Activated CD8-positive, alpha-beta T cell treated with anti-CD3 and anti-CD28 coated beads for 36 hours (primary cell): ENCODE data around the gene AVL9. TPM values are rescaled to one million over a fixed set of nuclear protein-coding genes. Genes with fewer than 3 reads are reported as not detected.
A peak's percentile ranks its signal among the peaks of the same experiment; 100 is the strongest.
"Not testable (repeated sequence)": the region's sequence is repeated elsewhere in the genome, so short reads cannot be mapped to it uniquely, and the experiment has no call there.

Experiments used
- ATAC-seq: fragments of 200-7000 bp; cut with Tn5 transposase; one replicate; pipeline ENCODE4 v1.10.0; 2021; ENCODE audit warnings: mild to moderate bottlenecking, moderate library complexity
- CTCF ChIA-PET: fragments of 350-600 bp; sonication (Branson Sonifier 250); formaldehyde crosslinking; loops from one replicate; lab custom pipeline; 2021; ENCODE audit warnings: antibody characterized with exemption; lab: Charles Lee
- POLR2A ChIA-PET: fragments of 350-600 bp; sonication (Branson Sonifier 250); formaldehyde crosslinking; loops from one replicate; lab custom pipeline; 2021; ENCODE audit warnings: antibody characterized with exemption; lab: Charles Lee
- DNase-seq: peaks from one replicate; pipeline ENCODE4 v3.0.0-alpha.2; 2020
- H3K27ac Mint-ChIP-seq: one replicate; pipeline ENCODE4 v1.8.0; 2021; ENCODE audit warnings: mild to moderate bottlenecking, mixed read lengths
- H3K27me3 Mint-ChIP-seq: one replicate; pipeline ENCODE4 v1.8.0; 2021; ENCODE audit warnings: mixed read lengths
- H3K36me3 Mint-ChIP-seq: one replicate; pipeline ENCODE4 v1.8.0; 2021; ENCODE audit warnings: low read depth, mixed read lengths
- H3K4me1 Mint-ChIP-seq: one replicate; pipeline ENCODE4 v1.8.0; 2021; ENCODE audit warnings: low read depth, mixed read lengths
- H3K4me3 Mint-ChIP-seq: one replicate; pipeline ENCODE4 v1.8.0; 2021; ENCODE audit warnings: mild to moderate bottlenecking, moderate library complexity, mixed read lengths
- H3K9me3 Mint-ChIP-seq: one replicate; pipeline ENCODE4 v1.8.0; 2021; ENCODE audit warnings: mixed read lengths
- intact Hi-C: fragments of 100-400 bp; cut with micrococcal nuclease; formaldehyde crosslinking; loops from one replicate; pipeline ENCODE4 v1.10.0; 2022
- total RNA-seq, 2 experiments: library from RNA; stranded (reverse); gene quantifications; one replicate each; pipeline ENCODE4 v1.2.3, GENCODE V29; 2021

The AVL9 gene
- total RNA-seq, 2 experiments from 2014 or later = 54.0 to 63.5 TPM

GRCh38 chr7:32636725-32637462 lies 141.6 kb downstream of the AVL9 start:
- peaks cover 12% of the 10 kb centered on the region for H3K4me1 Mint-ChIP-seq
- H3K27me3 Mint-ChIP-seq, H3K36me3 Mint-ChIP-seq, H3K27ac Mint-ChIP-seq, intact Hi-C loops, H3K9me3 Mint-ChIP-seq, ATAC-seq, POLR2A ChIA-PET, H3K4me3 Mint-ChIP-seq: not testable (repeated sequence)
- DNase-seq = peak; percentile 4
- CTCF ChIA-PET = interaction anchor here (0.8 to 1.4 kb wide), 3 partner anchors 18 to 472 kb away, joined by 3 read pairs; partner anchors contain the start of genes LSM5 and RP9

GRCh38 chr7:32637611-32638010 lies 142.3 kb downstream of the AVL9 start:
- H3K36me3 Mint-ChIP-seq, H3K4me3 Mint-ChIP-seq, H3K27me3 Mint-ChIP-seq, intact Hi-C loops, H3K9me3 Mint-ChIP-seq, DNase-seq, POLR2A ChIA-PET, ATAC-seq: not testable (repeated sequence)
- CTCF ChIA-PET = interaction anchor here (1.1 kb wide), 1 partner anchor 471 kb away, joined by 3 read pairs; the partner anchor contains the start of gene RP9
- Mint-ChIP-seq H3K4me1 (peaks cover 12% of the 10 kb centered on the region), H3K27ac (peak overlapping the region; percentile 43)

Other genes with a start within 250 kb of the AVL9 start
- gene LSM5, start 5.1 kb upstream of the AVL9 start, total RNA-seq = 100 to 1,000 TPM; 122 to 124 TPM